GM23248 (cell line): ENCODE measurements around the gene GRIA1. TPM values are rescaled to one million over a fixed set of nuclear protein-coding genes. Genes with fewer than 3 reads are reported as not detected.

Experiments used
- DNase-seq: peaks from one replicate; pipeline ENCODE4 v3.0.0-alpha.2; 2015
- H2AFZ ChIP-seq: fragments of 200-600 bp; sonication (generic); 2 replicates; pipeline ENCODE4 v1.6.1; 2016; ENCODE audit warnings: antibody characterized with exemption
- H3F3A ChIP-seq: fragments of 200-600 bp; sonication (generic); 2 replicates; pipeline ENCODE4 v1.6.1; 2016; ENCODE audit warnings: mild to moderate bottlenecking, antibody characterized with exemption, mixed run types; ENCODE audit not compliant: insufficient read depth
- H3K27ac ChIP-seq: fragments of 200-600 bp; sonication (generic); 2 replicates; pipeline ENCODE4 v1.5.1; 2016; ENCODE audit warnings: mild to moderate bottlenecking
- H3K27me3 ChIP-seq: fragments of 200-600 bp; sonication (generic); replicated peaks from 2 replicates; pipeline ENCODE4 v1.6.1; 2016; ENCODE audit warnings: mild to moderate bottlenecking; ENCODE audit not compliant: insufficient read depth
- H3K36me3 ChIP-seq: fragments of 200-600 bp; sonication (generic); 2 replicates; pipeline ENCODE4 v1.6.1; 2016; ENCODE audit warnings: low read depth, mild to moderate bottlenecking
- H3K4me1 ChIP-seq: fragments of 200-600 bp; sonication (generic); 2 replicates; pipeline ENCODE4 v1.6.1; 2016; ENCODE audit warnings: mild to moderate bottlenecking; ENCODE audit not compliant: insufficient read depth
- H3K4me2 ChIP-seq: fragments of 200-600 bp; sonication (generic); one replicate; pipeline ENCODE4 v1.6.1; 2016; ENCODE audit warnings: mild to moderate bottlenecking; ENCODE audit not compliant: unreplicated experiment
- H3K4me3 ChIP-seq: fragments of 200-600 bp; sonication (generic); 2 replicates; pipeline ENCODE4 v1.5.1; 2016; ENCODE audit warnings: mild to moderate bottlenecking
- H3K79me2 ChIP-seq: fragments of 200-600 bp; sonication (generic); 2 replicates; pipeline ENCODE4 v1.6.1; 2016; ENCODE audit warnings: mild to moderate bottlenecking; ENCODE audit not compliant: insufficient read depth
- H3K9ac ChIP-seq: fragments of 200-600 bp; sonication (generic); 2 replicates; pipeline ENCODE4 v1.6.1; 2016; ENCODE audit warnings: mild to moderate bottlenecking
- H3K9me2 ChIP-seq: fragments of 200-600 bp; sonication (generic); 2 replicates; pipeline ENCODE4 v1.6.1; 2016; ENCODE audit warnings: mixed run types, mild to moderate bottlenecking, moderate library complexity; ENCODE audit not compliant: insufficient read depth
- H3K9me3 ChIP-seq: fragments of 200-600 bp; sonication (generic); one replicate; pipeline ENCODE4 v1.6.1; 2017; ENCODE audit warnings: low read depth
- H4K20me1 ChIP-seq: fragments of 200-600 bp; sonication (generic); 2 replicates; pipeline ENCODE4 v1.6.0; 2016; ENCODE audit not compliant: insufficient read depth
- EZH2 ChIP-seq: fragments of 200-600 bp; sonication (generic); IDR thresholded peaks from 2 replicates; pipeline ENCODE4 v1.6.1; 2018; ENCODE audit warnings: antibody characterized with exemption, mild to moderate bottlenecking; ENCODE audit not compliant: insufficient read depth, poor library complexity, severe bottlenecking
- EZH2phosphoT487 ChIP-seq: fragments of 200-600 bp; sonication (generic); IDR thresholded peaks from 2 replicates; pipeline ENCODE4 v1.6.1; 2018; ENCODE audit warnings: antibody characterized with exemption, moderate library complexity, mild to moderate bottlenecking, low read depth; ENCODE audit not compliant: insufficient read depth
- WGBS, 2 experiments: methylation state at CpG; one replicate each; pipeline ENCODE4 v1.1.6; 2015 to 2017; ENCODE audit warnings: low lambda C conversion rate in 2 of 2, low coverage in 1 of 2; ENCODE audit errors: missing lambda C conversion rate in 2 of 2; 5-methylcytosine and 5-hydroxymethylcytosine counted together
- in situ Hi-C: fragments of 300-500 bp; cut with MboI; formaldehyde crosslinking; loops from 2 replicates; pipeline ENCODE4 v1.15.0; 2020
- polyA plus RNA-seq: library from polyadenylated mRNA; unstranded; fragments of >200 nt; fragmentation: Nextera tagmentation; extraction: Ambion mirVana; gene quantifications from 2 replicates; pipeline ENCODE4 v1.2.1, GENCODE V29; 2016
- total RNA-seq: library from RNA; depleted of rRNA; stranded (reverse); fragments of >200 nt; shearing (Covaris generic); gene quantifications from 2 replicates; pipeline ENCODE4 v1.2.3, GENCODE V29; 2014

Gene GRIA1
- total and polyA plus RNA-seq, 2 experiments from 2014 or later = 0.04 to 0.11 TPM

- peak overlapping the region; percentile 76 for H3K4me2 ChIP-seq
- H3F3A ChIP-seq = peaks cover 13% of the 10 kb centered on the region
- TF ChIP-seq EZH2phosphoT487 = no peak
- TF ChIP-seq EZH2 = no peak
- H3K27ac ChIP-seq = peak overlapping the region; percentile 74
- WGBS, 2 experiments = 2 to 3% methylated on average over 2 of the region's 2 CpGs
- H2AFZ ChIP-seq = peak overlapping the region; percentile 20; the same call in 1 of the 2 replicates
- peak; percentile 88 for DNase-seq
- no peaks in the 10 kb centered on the region for H3K9me2 ChIP-seq
- no peaks in the 10 kb centered on the region for H3K9me3 ChIP-seq
- H3K4me1 ChIP-seq = peaks cover 15% of the 10 kb centered on the region
- peak overlapping the region; percentile 49 for H3K9ac ChIP-seq
- H3K79me2 ChIP-seq = no peaks in the 10 kb centered on the region
- H3K36me3 ChIP-seq = no peaks in the 10 kb centered on the region
- peak overlapping the region; percentile 53; the same call in 1 of the 2 replicates for H3K4me3 ChIP-seq
- H3K27me3 ChIP-seq = no peaks in the 10 kb centered on the region
- in situ Hi-C loops = no loop called here
- no peaks in the 10 kb centered on the region for H4K20me1 ChIP-seq
Measured at GRCh38 chr5:153463806-153464205, 26.7 kb upstream of the GRIA1 start.

GRCh38 chr5:153467546-153467945 lies 22.9 kb upstream of the GRIA1 start:
- TF ChIP-seq EZH2 (no peak), EZH2phosphoT487 (no peak)
- in situ Hi-C loops = no loop called here
- H3K4me3 ChIP-seq = no peak overlapping the region
- no peaks in the 10 kb centered on the region for H3K9me2 ChIP-seq
- no peak for DNase-seq
- H3K27me3 ChIP-seq = no peaks in the 10 kb centered on the region
- peaks cover 15% of the 10 kb centered on the region for H3K4me1 ChIP-seq
- no peak overlapping the region for H3K27ac ChIP-seq
- H3K9ac ChIP-seq = no peak overlapping the region
- peaks cover 13% of the 10 kb centered on the region for H3F3A ChIP-seq
- H3K79me2 ChIP-seq = no peaks in the 10 kb centered on the region
- no peaks in the 10 kb centered on the region for H4K20me1 ChIP-seq
- H2AFZ ChIP-seq = no peak overlapping the region
- H3K4me2 ChIP-seq = no peak overlapping the region
- no peaks in the 10 kb centered on the region for H3K9me3 ChIP-seq
- H3K36me3 ChIP-seq = no peaks in the 10 kb centered on the region

GRCh38 chr5:153469423-153469822 lies 21.0 kb upstream of the GRIA1 start:
- Histone ChIP-seq H3K79me2 (no peaks in the 10 kb centered on the region), H3K9me2 (no peaks in the 10 kb centered on the region), H3F3A (peaks cover 4% of the 10 kb centered on the region; the same call in 1 of the 2 replicates), H3K9me3 (no peaks in the 10 kb centered on the region), H3K36me3 (no peaks in the 10 kb centered on the region), H3K4me1 (peaks cover 6% of the 10 kb centered on the region), H3K4me2 (no peak overlapping the region), H2AFZ (no peak overlapping the region), H3K4me3 (no peak overlapping the region), H3K27ac (no peak overlapping the region), H4K20me1 (no peaks in the 10 kb centered on the region), H3K9ac (no peak overlapping the region), H3K27me3 (no peaks in the 10 kb centered on the region)
- in situ Hi-C loops = no loop called here
- no peak for DNase-seq
- 71 to 73% methylated on average over 3 of the region's 3 CpGs for WGBS, 2 experiments
- no peak for TF ChIP-seq EZH2phosphoT487
- TF ChIP-seq EZH2 = no peak

- DNase-seq = no peak
- Histone ChIP-seq H3K4me2 (no peak overlapping the region), H3K4me1 (no peaks in the 10 kb centered on the region), H3K79me2 (no peaks in the 10 kb centered on the region), H2AFZ (no peak overlapping the region), H3K9me3 (no peaks in the 10 kb centered on the region), H3K9me2 (no peaks in the 10 kb centered on the region), H3K36me3 (no peaks in the 10 kb centered on the region), H4K20me1 (no peaks in the 10 kb centered on the region), H3K27me3 (no peaks in the 10 kb centered on the region), H3K9ac (no peak overlapping the region), H3K27ac (no peak overlapping the region), H3K4me3 (no peak overlapping the region), H3F3A (no peaks in the 10 kb centered on the region)
- no peak for TF ChIP-seq EZH2phosphoT487
- WGBS, 2 experiments = 42 to 61% methylated on average over 4 of the region's 4 CpGs
- in situ Hi-C loops = no loop called here
Measured at GRCh38 chr5:153470736-153471135, 19.7 kb upstream of the GRIA1 start.

GRCh38 chr5:153476767-153477166 lies 13.7 kb upstream of the GRIA1 start:
- no peaks in the 10 kb centered on the region for H3F3A ChIP-seq

More at GRCh38 chr5:153476767-153477166, 13.7 kb upstream of the GRIA1 start:
- Histone ChIP-seq H3K9me3 (no peaks in the 10 kb centered on the region), H3K9me2 (no peaks in the 10 kb centered on the region), H3K79me2 (no peaks in the 10 kb centered on the region), H3K4me2 (no peak overlapping the region), H4K20me1 (no peaks in the 10 kb centered on the region), H3K27me3 (no peaks in the 10 kb centered on the region), H3K36me3 (no peaks in the 10 kb centered on the region), H3K9ac (no peak overlapping the region), H2AFZ (peak overlapping the region; percentile 16; the same call in 1 of the 2 replicates), H3K27ac (no peak overlapping the region), H3K4me3 (no peak overlapping the region), H3K4me1 (peaks cover 18% of the 10 kb centered on the region)
- WGBS, 2 experiments = 0 to 3% methylated on average over 1 of the region's 1 CpG
- in situ Hi-C loops = loop anchor here (25.0 kb wide), 1 partner anchor 914 kb away; no protein-coding TSS in a partner anchor
- peak; percentile 84 for DNase-seq
- no peak for TF ChIP-seq EZH2
- TF ChIP-seq EZH2phosphoT487 = no peak
